Measurements from ENCODE around the gene ZFYVE28.
A peak's percentile ranks its signal among the peaks of the same experiment; 100 is the strongest.

ZFYVE28 gene

DNA sequence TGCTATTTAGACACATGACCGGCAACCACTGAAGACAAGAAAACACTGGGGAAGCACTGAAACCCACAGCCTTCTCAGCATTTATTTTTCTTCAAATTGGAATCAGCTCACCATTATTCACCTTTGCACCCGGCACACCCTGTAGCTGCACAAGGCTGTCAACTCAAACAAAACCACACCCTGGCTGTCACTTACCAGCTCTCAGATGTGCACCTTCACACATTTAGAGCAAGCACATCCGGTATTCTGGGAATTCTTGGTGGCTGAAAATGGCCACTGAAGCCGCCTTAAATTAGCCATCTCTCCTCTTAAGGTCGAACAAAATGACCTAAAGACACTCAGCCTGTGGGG, 5.9 kb downstream of the ZFYVE28 start:
- DNase-seq (ENCODE audit: low read depth in 3 of 3, low spot score in 1 of 3), result peak in 1 of 3 donors; percentile 26

DNA sequence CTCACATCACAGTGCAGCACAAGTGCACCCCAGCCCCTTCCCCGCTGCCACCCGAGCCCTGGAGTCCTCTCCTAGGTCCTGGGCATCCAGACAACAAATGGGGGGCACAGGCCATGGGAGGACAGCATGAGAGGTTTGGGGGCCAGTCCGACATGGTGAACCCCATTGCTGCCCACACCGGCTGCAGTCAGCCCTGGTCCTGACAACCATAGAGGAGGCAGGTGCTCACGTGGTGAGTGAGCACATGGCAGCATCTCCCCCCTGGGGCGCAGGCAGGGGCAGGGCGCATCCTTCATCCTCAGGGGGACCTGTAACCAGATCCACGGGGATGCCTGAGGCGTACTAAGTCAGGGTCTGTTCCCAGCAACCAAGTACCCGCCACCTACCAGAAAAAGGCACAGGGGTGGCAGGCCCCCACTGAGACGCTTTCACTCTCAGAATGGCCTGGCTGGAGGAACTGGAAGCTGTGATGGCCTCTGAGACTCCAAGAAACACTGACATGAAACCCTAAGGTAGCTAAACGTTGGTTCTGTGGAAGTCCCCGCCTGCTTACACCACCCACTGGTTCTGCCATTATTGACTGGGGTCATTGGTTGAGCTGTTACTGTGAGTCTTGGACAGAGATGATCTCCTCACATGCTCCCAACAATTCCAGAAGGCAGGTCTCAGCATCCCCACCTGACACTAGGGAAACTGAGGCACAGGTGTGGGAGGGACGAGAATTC, 6.5 kb downstream of the ZFYVE28 start:
- no peak for DNase-seq (ENCODE audit: low read depth in 3 of 3, low spot score in 1 of 3)

GRCh38 chr4:2409381-2409783, 9.1 kb downstream of the ZFYVE28 start:
- no peak for DNase-seq (ENCODE audit: low read depth in 3 of 3, low spot score in 1 of 3)

DNA sequence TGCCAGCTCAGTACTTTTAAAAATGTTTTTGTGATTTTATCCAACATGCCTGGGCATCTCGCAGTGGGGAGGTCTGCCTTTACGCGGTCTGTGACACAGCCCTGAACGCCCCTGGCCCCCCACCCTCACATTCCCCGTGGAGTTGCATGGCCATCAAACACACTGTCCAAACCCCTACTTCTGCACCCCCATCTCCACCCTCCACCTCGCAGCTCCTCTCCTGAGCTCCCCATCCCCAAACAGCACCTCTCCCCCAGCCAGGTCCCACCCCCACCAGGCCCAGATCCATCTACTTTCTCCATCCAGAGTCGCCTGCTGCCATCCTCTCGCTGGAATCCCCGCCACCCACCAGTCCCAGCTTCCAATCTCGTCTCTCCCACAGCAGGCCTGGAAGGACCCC, 9.5 kb downstream of the ZFYVE28 start:
- no peak for DNase-seq (ENCODE audit: low read depth in 3 of 3, low spot score in 1 of 3)

- no peak for DNase-seq (ENCODE audit: low read depth in 3 of 3, low spot score in 1 of 3)
Observed at GRCh38 chr4:2408401-2408958, 10.0 kb downstream of the ZFYVE28 start.

DNA sequence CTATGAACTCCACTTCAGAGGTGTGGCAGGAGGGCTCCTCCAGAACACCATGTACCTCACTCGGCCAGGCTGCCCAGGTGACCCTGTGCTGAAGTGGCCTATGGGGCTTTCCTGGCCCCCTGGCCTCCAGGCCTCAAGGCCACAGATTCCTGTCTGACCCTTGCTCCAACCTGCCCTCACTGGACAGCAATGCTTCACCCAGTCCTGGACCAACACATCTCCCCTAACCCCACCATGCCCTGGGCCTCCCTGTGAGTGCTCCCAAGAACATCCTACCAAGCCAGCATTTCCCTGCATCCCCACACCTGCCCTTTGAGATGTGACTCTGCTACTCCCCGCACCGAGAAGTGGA, 10.5 kb downstream of the ZFYVE28 start:
- no peak for DNase-seq (ENCODE audit: low read depth in 3 of 3, low spot score in 1 of 3)

GRCh38 chr4:2406920-2407319, 11.5 kb downstream of the ZFYVE28 start:
- no peak for DNase-seq (ENCODE audit: low read depth in 3 of 3, low spot score in 1 of 3)

GRCh38 chr4:2406406-2406805, 12.0 kb downstream of the ZFYVE28 start:
- DNase-seq (ENCODE audit: low read depth in 3 of 3, low spot score in 1 of 3), result no peak

DNA sequence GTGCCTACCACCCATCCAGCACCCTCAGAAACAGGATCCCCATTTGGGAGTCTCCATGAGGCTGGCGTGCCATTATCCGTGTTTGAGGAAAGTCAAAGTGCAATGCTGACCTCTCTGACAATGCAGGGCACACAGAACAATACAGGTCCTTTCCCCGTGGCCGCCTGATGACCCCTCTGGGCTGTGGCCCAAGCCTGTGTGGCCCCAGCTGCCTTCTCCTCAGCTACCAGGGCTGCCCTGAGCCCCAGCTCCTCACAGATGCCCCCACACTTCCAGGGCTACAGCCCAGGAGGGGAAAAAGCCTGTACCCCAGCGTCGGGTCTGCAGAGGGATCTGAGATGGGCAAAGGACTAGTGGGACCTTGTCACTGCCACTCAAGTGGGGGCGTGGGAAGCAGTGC, 15.5 kb downstream of the ZFYVE28 start:
- DNase-seq (ENCODE audit: low read depth in 3 of 3, low spot score in 1 of 3), result no peak

GRCh38 chr4:2402048-2402842, 16.2 kb downstream of the ZFYVE28 start:
- no peak for DNase-seq (ENCODE audit: low read depth in 3 of 3, low spot score in 1 of 3)

- no peak for DNase-seq (ENCODE audit: low read depth in 3 of 3, low spot score in 1 of 3)
Observed at GRCh38 chr4:2401610-2401983, 16.8 kb downstream of the ZFYVE28 start.

GRCh38 chr4:2400841-2401609, 17.4 kb downstream of the ZFYVE28 start:
- no peak for DNase-seq (ENCODE audit: low read depth in 3 of 3, low spot score in 1 of 3)

DNA sequence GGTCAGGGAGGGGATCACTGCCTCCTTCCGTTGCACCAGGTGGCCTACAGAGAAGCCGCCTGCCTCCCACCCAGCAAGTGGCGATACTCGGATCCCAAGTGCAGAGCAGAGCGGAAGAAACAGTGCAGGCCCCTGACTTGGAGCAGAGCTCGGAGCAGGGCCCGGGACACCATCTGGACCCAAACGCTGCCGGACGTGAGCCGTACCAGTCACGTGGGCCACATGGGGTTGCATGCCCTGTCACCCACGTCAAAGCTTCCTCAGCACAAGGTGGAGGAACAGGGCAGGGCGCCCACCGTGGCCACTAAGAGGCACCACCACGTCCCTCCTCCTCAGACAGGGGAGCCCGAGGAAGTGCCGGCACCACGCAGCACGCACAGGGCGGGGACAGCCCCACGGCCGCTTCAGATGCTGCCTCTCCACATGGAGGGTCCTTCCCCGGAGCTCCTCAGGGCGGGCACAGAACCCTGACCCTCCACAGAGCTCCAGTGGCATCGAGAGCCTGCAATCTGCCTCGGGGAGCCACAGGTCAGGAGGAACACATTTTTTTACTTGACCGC, 18.7 kb downstream of the ZFYVE28 start:
- no peak for DNase-seq (ENCODE audit: low read depth in 3 of 3, low spot score in 1 of 3)

- no peak for DNase-seq (ENCODE audit: low read depth in 3 of 3, low spot score in 1 of 3)
Observed at GRCh38 chr4:2399216-2399615, 19.2 kb downstream of the ZFYVE28 start.

DNA sequence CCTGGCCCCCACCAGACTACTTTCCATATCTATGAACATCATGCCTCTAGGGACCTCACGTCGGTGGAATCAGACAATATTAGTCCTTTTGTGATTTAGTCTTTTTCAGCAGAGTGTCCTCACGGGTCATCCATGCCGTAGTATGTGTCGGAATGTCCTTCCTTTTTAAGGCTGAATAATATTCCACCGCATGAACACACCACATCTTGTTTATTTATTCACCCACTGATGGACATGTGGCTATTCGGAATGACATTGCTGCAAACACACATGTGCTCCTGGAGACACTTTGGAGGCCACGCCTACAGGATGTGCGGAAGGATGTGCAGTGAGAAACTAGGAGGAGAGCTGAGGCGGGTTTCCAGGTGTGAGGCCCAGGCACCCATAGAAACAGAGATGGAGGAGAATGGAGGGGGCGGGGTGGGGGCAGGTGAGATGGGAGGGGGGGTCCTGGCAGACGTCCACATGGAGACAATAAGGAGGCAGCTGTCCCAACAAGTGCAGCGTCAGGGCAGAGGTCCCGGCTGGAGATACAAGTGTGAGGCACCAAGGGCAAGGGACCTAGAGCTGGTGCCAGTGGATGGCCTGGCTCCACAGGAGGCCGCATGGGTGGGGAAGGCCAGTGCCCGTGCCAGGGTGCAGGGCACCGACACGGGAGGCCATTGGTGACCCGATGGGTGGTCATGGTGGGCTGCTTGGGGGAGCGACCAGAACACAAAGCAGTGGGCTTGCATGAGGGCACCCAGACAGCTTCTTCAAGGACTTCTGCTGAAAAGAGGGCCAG, 20.7 kb downstream of the ZFYVE28 start:
- DNase-seq (ENCODE audit: low read depth in 3 of 3, low spot score in 1 of 3), result no peak

DNA sequence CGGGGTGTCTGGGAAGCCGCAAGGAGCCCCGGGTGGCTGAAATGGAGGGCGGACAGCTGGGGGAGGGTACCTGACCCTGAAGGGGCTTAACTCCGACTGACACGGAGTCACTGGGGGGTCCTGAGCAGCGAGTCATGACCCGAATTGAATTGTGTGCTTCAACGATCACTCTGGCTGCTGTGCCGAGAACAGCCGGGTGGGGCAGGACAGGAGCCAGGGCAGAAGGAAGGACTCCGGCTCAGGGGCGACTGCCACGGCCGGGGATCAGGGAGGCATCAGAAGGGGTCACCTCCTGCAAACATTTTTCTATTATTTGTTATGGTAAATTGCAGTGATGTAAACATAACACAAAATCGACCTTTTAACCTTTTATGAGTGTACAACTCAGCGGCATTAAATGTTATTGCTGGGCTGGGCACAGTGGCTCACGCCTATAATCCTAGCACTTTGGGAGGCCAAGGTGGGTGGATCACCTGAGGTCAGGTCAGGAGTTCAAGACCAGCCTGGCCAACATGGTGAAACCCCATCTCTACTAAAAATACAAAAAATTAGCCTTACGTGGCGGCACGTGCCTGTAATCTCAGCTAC, 21.6 kb downstream of the ZFYVE28 start:
- DNase-seq (ENCODE audit: low read depth in 3 of 3, low spot score in 1 of 3), result no peak

- no peak for DNase-seq (ENCODE audit: low read depth in 3 of 3, low spot score in 1 of 3)
Observed at GRCh38 chr4:2395584-2395983, 22.9 kb downstream of the ZFYVE28 start.

- DNase-seq (ENCODE audit: low read depth in 3 of 3, low spot score in 1 of 3), result no peak
Observed at GRCh38 chr4:2395038-2395437, 23.4 kb downstream of the ZFYVE28 start.

- no peak for DNase-seq (ENCODE audit: low read depth in 3 of 3, low spot score in 1 of 3)
Observed at GRCh38 chr4:2394528-2394927, 23.9 kb downstream of the ZFYVE28 start.
